ENCODE data around the gene DLG4.

DLG4 gene

GRCh38 chr17:7229504-7229903 lies 9.9 kb upstream of the DLG4 start:
- no peak for DNase-seq (ENCODE audit: low read depth)

- DNase-seq (ENCODE audit: low read depth), result no peak
These were observed 9.3 kb upstream of the DLG4 start for GRCh38 chr17:7228920-7229319.

- DNase-seq (ENCODE audit: low read depth), result no peak
These were observed 7.4 kb upstream of the DLG4 start for GRCh38 chr17:7226721-7227710.

GRCh38 chr17:7225711-7226331 lies 6.2 kb upstream of the DLG4 start:
- no peak for DNase-seq (ENCODE audit: low read depth)

GRCh38 chr17:7224661-7225111 lies 5.0 kb upstream of the DLG4 start:
- no peak for DNase-seq (ENCODE audit: low read depth)

GRCh38 chr17:7224110-7224509 lies 4.5 kb upstream of the DLG4 start:
- no peak for DNase-seq (ENCODE audit: low read depth)

- DNase-seq (ENCODE audit: low read depth), result no peak
These were observed 3.7 kb upstream of the DLG4 start for GRCh38 chr17:7223375-7223774.

- no peak for DNase-seq (ENCODE audit: low read depth)
These were observed 3.3 kb upstream of the DLG4 start for GRCh38 chr17:7222972-7223292.

GRCh38 chr17:7222093-7222971 lies 2.7 kb upstream of the DLG4 start:
- DNase-seq (ENCODE audit: low read depth), result no peak

GRCh38 chr17:7221278-7222092 lies 1.8 kb upstream of the DLG4 start:
- no peak for DNase-seq (ENCODE audit: low read depth)

GRCh38 chr17:7220593-7221277 lies 1.1 kb upstream of the DLG4 start:
- no peak for DNase-seq (ENCODE audit: low read depth)

- no peak for DNase-seq (ENCODE audit: low read depth)
These were observed 316 bp downstream of the DLG4 start for GRCh38 chr17:7219229-7219811.

- no peak for DNase-seq (ENCODE audit: low read depth)
These were observed 878 bp downstream of the DLG4 start for GRCh38 chr17:7218758-7219157.

- DNase-seq (ENCODE audit: low read depth), result no peak
These were observed 1.5 kb downstream of the DLG4 start for GRCh38 chr17:7218166-7218565.

- no peak for DNase-seq (ENCODE audit: low read depth)
These were observed 2.3 kb downstream of the DLG4 start for GRCh38 chr17:7217113-7217987.

- DNase-seq (ENCODE audit: low read depth), result no peak
These were observed 3.2 kb downstream of the DLG4 start for GRCh38 chr17:7216242-7217112.

GRCh38 chr17:7215652-7216180 lies 3.9 kb downstream of the DLG4 start:
- DNase-seq (ENCODE audit: low read depth), result no peak

GRCh38 chr17:7215136-7215638 lies 4.4 kb downstream of the DLG4 start:
- DNase-seq (ENCODE audit: low read depth), result no peak
